GM12874 (cell line): ENCODE measurements around the gene OXGR1.

ENCODE experiments used
- CTCF ChIP-seq: IDR thresholded peaks from 2 replicates; pipeline ENCODE4 v1.5.1; 2011; ENCODE audit warnings: low read depth, mild to moderate bottlenecking, control low read depth, low read length, moderate library complexity; ENCODE audit not compliant: insufficient read depth

Gene OXGR1

GRCh38 chr13:96994017-96994857 is at the start of gene OXGR1:
OXGR1 (minus strand) TSS chr13:96994476; CDS start chr13:96987759, 6,717 bp downstream.
- no peak for TF ChIP-seq CTCF

- TF ChIP-seq CTCF = no peak
Measured at GRCh38 chr13:97043302-97043701, 49.0 kb upstream of the OXGR1 start.

GRCh38 chr13:97030705-97031452 is 36.6 kb upstream of the OXGR1 start:
- TF ChIP-seq CTCF = no peak

GRCh38 chr13:97028441-97029299 is 34.4 kb upstream of the OXGR1 start:
- TF ChIP-seq CTCF = peak; percentile 73

GRCh38 chr13:97027162-97027554 is 32.9 kb upstream of the OXGR1 start:
- TF ChIP-seq CTCF = no peak

GRCh38 chr13:97026531-97027161 is 32.4 kb upstream of the OXGR1 start:
- TF ChIP-seq CTCF = no peak
